ENCODE results near the gene DRD2. TPM values are rescaled to one million over a fixed set of nuclear protein-coding genes. Genes with fewer than 3 reads are reported as not detected.

DRD2 gene
- total RNA-seq, 6 donors from 2014 or later, result 0.13 TPM; not detected in 5

GRCh38 chr11:113387605-113388211, 87.5 kb downstream of the DRD2 start, which contains the start of gene ANKK1:
Gene ANKK1, plus strand, starts transcription at chr11:113387779. Its CDS starts 106 bp downstream, at chr11:113387885.
- no peaks in the 10 kb centered on the region for H3K9me3 ChIP-seq
- H3K36me3 ChIP-seq, result no peaks in the 10 kb centered on the region
- peak within 1 kb of the TSS in 1 of 4 donors; percentile 9 for H3K4me3 ChIP-seq
- TF ChIP-seq CTCF (IDR thresholded peaks at IDR 0.05) (peak in 3 of 6 experiments; percentile 30 to 63 (median 32)), EP300 (IDR thresholded peaks at IDR 0.05) (no peak), POLR2A (IDR thresholded peaks at IDR 0.05) (no peak), POLR2AphosphoS5 (IDR thresholded peaks at IDR 0.05) (no peak)
- H3K27ac ChIP-seq, result no peak within 1 kb of the TSS
- no peak for ATAC-seq (ENCODE audit: low FRiP score in 2 of 2)
- peaks cover 0 to 12% (median 6%) of the 10 kb centered on the region in 4 donors for H3K27me3 ChIP-seq
- 22 to 44% methylated on average over 6 to 32 of the region's 46 CpGs for WGBS, 2 donors
- DNase-seq, result peak in 1 of 2 donors; percentile 79
- H3K4me1 ChIP-seq, result peaks cover 0 to 7% (median 2%) of the 10 kb centered on the region in 4 donors

GRCh38 chr11:113386866-113387265, 88.3 kb downstream of the DRD2 start:
- Histone ChIP-seq H3K36me3 (no peaks in the 10 kb centered on the region), H3K27me3 (peaks cover 0 to 12% (median 6%) of the 10 kb centered on the region in 4 donors), H3K4me1 (peaks cover 0 to 7% (median 2%) of the 10 kb centered on the region in 4 donors), H3K9me3 (no peaks in the 10 kb centered on the region), H3K4me3 (no peak overlapping the region), H3K27ac (no peak overlapping the region)
- DNase-seq (no peak), ATAC-seq (ENCODE audit: low FRiP score in 2 of 2) (no peak)
- TF ChIP-seq POLR2A (IDR thresholded peaks at IDR 0.05), result no peak
- 83 to 89% methylated on average over 3 to 6 of the region's 6 CpGs for WGBS, 2 donors

- DNase-seq (peak in 1 of 2 donors; percentile 44), ATAC-seq (ENCODE audit: low FRiP score in 2 of 2) (no peak)
- no peak overlapping the region for H3K4me3 ChIP-seq
- H3K4me1 ChIP-seq, result peaks cover 0 to 7% (median 2%) of the 10 kb centered on the region in 4 donors
- 94 to 100% methylated on average over 2 to 3 of the region's 3 CpGs for WGBS, 2 donors
- no peaks in the 10 kb centered on the region for H3K36me3 ChIP-seq
- H3K9me3 ChIP-seq, result no peaks in the 10 kb centered on the region
- H3K27ac ChIP-seq, result no peak overlapping the region
- H3K27me3 ChIP-seq, result peaks cover 0 to 12% (median 6%) of the 10 kb centered on the region in 4 donors
- TF ChIP-seq EP300 (IDR thresholded peaks at IDR 0.05) (no peak), POLR2AphosphoS5 (IDR thresholded peaks at IDR 0.05) (no peak), POLR2A (IDR thresholded peaks at IDR 0.05) (no peak), CTCF (IDR thresholded peaks at IDR 0.05) (no peak)
These were observed 89.4 kb downstream of the DRD2 start for GRCh38 chr11:113385749-113386148.

GRCh38 chr11:113384551-113384950, 90.6 kb downstream of the DRD2 start:
- Histone ChIP-seq H3K4me3 (no peak overlapping the region), H3K4me1 (peaks cover 0 to 7% (median 2%) of the 10 kb centered on the region in 4 donors), H3K27me3 (peaks cover 0 to 12% (median 6%) of the 10 kb centered on the region in 4 donors), H3K27ac (no peak overlapping the region), H3K9me3 (no peaks in the 10 kb centered on the region), H3K36me3 (no peaks in the 10 kb centered on the region)
- WGBS, 2 donors, result 59 to 62% methylated on average over 3 of the region's 3 CpGs
- DNase-seq, result peak in 1 of 2 donors; percentile 31
- ATAC-seq (ENCODE audit: low FRiP score in 2 of 2), result no peak
- TF ChIP-seq POLR2AphosphoS5 (IDR thresholded peaks at IDR 0.05) (no peak), POLR2A (IDR thresholded peaks at IDR 0.05) (no peak)

- Histone ChIP-seq H3K27me3 (no peaks in the 10 kb centered on the region), H3K9me3 (no peaks in the 10 kb centered on the region), H3K27ac (no peak overlapping the region), H3K4me3 (no peak overlapping the region), H3K4me1 (no peaks in the 10 kb centered on the region), H3K36me3 (no peaks in the 10 kb centered on the region)
- DNase-seq (no peak), ATAC-seq (ENCODE audit: low FRiP score in 2 of 2) (no peak)
- TF ChIP-seq POLR2AphosphoS5 (IDR thresholded peaks at IDR 0.05) (no peak), EP300 (IDR thresholded peaks at IDR 0.05) (no peak), POLR2A (IDR thresholded peaks at IDR 0.05) (no peak), CTCF (IDR thresholded peaks at IDR 0.05) (no peak)
These were observed 93.1 kb downstream of the DRD2 start for GRCh38 chr11:113382121-113382520.

- 72 to 75% methylated on average over 1 of the region's 1 CpG for WGBS, 2 donors
- H3K9me3 ChIP-seq, result no peaks in the 10 kb centered on the region
- DNase-seq, result no peak
- no peak for ATAC-seq (ENCODE audit: low FRiP score in 2 of 2)
- no peaks in the 10 kb centered on the region for H3K36me3 ChIP-seq
- H3K27me3 ChIP-seq, result no peaks in the 10 kb centered on the region
- no peak overlapping the region for H3K4me3 ChIP-seq
- H3K4me1 ChIP-seq, result no peaks in the 10 kb centered on the region
- TF ChIP-seq POLR2AphosphoS5 (IDR thresholded peaks at IDR 0.05) (no peak), POLR2A (IDR thresholded peaks at IDR 0.05) (no peak), CTCF (IDR thresholded peaks at IDR 0.05) (no peak), EP300 (IDR thresholded peaks at IDR 0.05) (no peak)
- H3K27ac ChIP-seq, result no peak overlapping the region
These were observed 96.5 kb downstream of the DRD2 start for GRCh38 chr11:113378692-113379091.

All from upper lobe of left lung (tissue), 6 donors.